HG02840 (cell line): ENCODE measurements around the gene SRPK1.
"Not testable (repeated sequence)": the region's sequence is repeated elsewhere in the genome, so short reads cannot be mapped to it uniquely, and the experiment has no call there.

ENCODE experiments used
- ATAC-seq: cut with Tn5 transposase; IDR thresholded peaks from one replicate; pipeline ENCODE4 v1.9.1; 2021; ENCODE audit warnings: mild to moderate bottlenecking, moderate library complexity, moderate number of reproducible peaks; ENCODE audit not compliant: unreplicated experiment, low FRiP score

The SRPK1 gene

DNA sequence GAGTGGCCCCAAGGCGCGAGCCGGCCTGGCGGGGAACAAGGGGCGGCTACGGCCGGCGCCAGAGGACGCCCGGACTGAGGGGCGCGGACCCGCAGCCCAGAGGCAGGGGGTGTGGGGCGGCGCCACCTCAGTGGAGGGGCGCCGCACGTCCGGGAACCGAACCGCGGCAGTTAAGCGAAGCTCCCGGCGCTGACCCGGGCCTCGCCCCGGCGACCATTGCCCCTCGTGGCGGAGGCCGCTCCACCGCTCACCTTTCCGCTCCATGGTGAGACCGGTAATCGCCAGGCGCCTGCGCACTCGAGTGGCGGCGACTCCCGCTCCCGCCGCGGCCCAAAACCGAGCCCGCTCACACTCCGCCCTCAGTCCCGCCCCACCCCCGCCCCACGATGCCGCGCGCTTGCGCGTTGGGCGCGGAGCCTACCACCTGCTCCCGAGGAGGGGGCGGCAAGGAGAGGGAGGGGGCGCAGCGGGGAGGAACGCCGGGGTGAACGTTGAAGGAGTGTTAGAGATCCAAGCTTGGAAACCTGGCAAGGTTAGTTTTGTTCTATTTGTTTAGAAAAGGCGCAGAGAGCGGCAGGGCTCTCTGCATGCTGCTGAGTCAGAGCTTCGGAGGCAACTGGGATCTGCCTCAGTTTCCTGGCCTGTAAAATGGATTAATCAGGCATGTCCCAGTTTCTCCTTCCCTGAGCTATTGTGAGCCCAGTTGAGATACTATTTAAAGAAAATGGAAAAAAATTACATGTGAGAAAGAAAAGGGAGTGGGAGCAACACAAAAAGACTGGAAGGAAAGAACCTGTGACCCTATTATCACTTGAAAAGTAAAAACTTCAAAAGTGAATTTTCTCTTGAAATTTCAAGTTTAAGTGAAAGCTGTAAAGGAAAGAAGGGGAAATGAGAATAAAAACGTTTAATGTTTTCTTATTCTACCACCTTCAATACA lies at the start of gene SRPK1:
Gene SRPK1 (minus strand): TSS at position 306 of the 940 bp plus-strand sequence. CDS start 42 bp downstream, at position 264.
- peak; percentile 74 for ATAC-seq

- ATAC-seq, result no peak
Measured at GRCh38 chr6:35970181-35970580, 49.3 kb upstream of the SRPK1 start.

DNA sequence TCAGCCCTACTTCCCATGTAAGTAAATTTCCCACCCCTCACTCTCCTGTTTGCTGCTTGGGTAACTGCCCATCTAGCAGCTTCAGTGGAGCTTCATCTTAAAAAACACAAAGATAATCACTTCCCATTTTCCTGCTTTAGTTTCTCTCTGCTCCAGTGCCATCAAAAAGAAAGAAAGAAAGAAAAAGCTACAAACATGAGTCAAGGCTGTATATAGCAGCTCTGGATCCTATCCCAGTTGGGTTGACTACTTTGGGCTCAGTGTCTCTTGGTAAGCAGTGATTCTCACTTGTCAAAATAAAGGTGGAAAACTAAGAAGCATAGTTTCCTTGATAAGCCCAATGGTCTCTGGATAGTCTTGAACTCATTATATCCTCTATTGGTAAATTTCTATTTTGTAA lies 48.7 kb upstream of the SRPK1 start:
- no peak for ATAC-seq

- no peak for ATAC-seq
Measured at GRCh38 chr6:35968821-35969220, 47.9 kb upstream of the SRPK1 start.

DNA sequence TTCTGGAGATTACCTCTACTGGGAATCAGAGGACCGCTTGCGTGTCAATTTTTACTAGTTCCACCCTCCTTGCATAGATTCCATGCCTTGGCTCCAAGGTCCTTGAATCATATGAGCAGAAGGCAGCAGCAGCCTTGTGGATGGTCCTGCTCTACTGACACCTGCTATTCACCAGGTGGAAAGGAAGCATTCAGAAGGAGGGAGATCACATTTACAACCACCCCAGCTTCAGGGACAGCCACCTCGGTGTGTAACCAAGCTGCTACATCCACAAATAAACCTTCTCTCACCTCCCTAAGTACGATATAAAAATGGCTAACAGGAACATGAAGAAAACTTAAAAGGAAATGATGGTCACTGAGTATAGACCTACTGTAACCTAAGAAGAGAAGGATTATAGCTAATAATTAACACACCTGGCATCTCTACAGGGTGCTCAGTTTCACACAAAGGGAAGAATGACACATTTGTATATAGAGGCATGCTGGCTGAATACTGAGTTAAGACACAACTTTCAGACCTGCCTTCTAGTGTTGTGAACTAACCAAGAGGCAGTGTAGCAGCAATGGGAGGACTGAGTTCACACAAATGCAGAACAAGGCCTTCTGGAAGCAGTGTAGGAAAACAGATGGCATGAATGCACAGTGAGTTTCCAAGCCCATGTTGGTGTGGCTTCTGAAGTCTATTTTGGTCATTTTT lies 46.3 kb upstream of the SRPK1 start:
- ATAC-seq, result no peak

GRCh38 chr6:35962779-35963560 lies 42.1 kb upstream of the SRPK1 start:
- no peak for ATAC-seq

- no peak for ATAC-seq
Measured at GRCh38 chr6:35960187-35960586, 39.3 kb upstream of the SRPK1 start.

DNA sequence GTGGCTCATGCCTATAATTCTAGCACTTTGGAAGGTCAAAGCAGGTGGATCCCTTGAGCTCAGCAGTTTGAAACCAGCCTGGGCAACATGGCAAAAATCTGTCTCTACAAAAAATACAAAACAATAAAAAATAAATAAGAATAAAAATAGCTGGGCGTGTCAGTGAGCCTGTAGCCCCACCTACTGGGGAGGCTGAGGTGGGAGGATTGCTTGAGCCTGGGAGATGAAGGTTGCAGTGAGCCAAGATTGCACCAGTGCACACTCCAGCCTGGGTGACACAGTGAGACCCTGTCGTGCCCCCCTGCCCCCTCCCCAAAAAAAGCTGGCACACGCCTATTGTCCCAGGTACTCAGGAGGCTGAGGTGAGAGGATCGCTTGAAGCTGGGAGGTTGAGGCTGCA lies 35.1 kb upstream of the SRPK1 start:
- no peak for ATAC-seq

GRCh38 chr6:35955521-35955920 lies 34.6 kb upstream of the SRPK1 start:
- ATAC-seq, result no peak

DNA sequence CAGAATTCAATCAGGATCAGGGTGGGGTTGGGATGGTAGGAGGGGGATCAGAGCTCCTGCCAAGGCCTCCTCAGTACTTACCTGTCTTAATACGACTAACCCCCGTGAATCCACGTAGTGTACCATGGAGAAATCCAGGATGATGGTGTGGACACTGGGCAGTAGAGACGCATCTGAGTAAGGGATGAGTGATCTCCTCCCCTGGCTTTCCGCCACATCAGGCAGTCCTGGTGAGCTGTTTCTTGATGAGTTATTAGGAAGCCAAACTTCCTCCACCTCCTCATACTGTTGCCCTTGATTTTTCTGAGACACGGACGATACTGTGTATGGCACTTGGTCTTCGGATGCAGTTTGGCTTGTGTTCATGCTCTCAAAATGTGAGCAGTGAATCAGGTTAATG lies 34.2 kb upstream of the SRPK1 start:
- no peak for ATAC-seq

- no peak for ATAC-seq
Measured at GRCh38 chr6:35954333-35954732, 33.4 kb upstream of the SRPK1 start.

DNA sequence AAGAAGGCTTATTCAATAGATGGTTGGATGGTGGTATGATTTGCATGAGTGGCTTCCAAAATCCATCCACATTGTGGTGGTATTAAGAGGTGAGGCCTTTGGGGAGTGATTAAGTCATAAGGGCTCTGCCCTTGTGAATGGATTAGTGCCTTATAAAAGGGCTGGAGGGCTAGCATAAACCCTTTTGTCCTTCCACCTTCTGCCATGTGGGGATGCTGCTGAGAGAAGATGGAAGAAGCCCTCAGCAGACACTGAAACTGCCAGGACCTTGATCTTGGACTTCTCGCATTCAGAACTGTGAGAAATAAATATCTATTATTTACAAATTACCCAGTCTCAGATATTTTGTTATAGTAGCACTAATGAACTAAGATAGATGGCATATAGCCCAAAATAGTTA lies 27.8 kb upstream of the SRPK1 start:
- no peak for ATAC-seq

- ATAC-seq, result no peak
Measured at GRCh38 chr6:35945650-35946025, 24.7 kb upstream of the SRPK1 start.

- ATAC-seq, result no peak
Measured at GRCh38 chr6:35943390-35943789, 22.5 kb upstream of the SRPK1 start.

DNA sequence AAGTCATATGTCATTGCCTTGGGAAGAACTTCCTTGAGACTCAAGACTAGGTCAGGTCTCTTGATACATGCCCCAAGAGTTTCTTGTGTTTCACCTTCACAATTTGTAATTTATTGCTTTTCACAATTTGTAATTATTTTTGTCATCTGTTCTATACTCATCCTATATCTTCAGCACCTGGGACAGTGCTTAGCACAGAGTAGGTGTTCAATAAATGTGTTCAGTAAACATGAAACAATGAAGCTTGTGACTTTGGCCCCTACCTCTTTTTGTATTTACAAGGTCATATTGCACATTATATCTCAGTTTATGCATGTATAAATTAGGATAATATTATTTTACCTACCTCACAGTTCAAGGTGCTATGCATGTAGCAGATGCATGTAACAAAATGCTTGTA lies 21.5 kb upstream of the SRPK1 start:
- no peak for ATAC-seq

DNA sequence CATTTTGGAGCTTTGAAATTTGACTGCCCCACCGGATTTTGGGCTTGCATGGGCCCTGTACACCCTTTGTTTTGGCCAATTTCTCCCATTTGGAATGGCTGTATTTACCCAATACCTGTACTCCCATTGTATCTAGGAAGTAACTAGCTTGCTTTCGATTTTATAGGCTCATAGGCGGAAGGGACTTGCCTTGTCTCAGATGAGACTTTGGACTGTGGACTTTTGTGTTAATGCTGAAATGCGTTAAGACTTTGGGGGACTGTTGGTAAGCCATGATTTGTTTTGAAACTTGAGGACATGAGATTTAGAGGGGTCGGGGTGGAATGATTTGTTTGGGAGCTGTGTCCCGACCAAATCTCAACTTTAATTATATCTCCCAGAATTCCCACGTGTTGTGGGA lies 20.3 kb upstream of the SRPK1 start:
- ATAC-seq, result not testable (repeated sequence)

DNA sequence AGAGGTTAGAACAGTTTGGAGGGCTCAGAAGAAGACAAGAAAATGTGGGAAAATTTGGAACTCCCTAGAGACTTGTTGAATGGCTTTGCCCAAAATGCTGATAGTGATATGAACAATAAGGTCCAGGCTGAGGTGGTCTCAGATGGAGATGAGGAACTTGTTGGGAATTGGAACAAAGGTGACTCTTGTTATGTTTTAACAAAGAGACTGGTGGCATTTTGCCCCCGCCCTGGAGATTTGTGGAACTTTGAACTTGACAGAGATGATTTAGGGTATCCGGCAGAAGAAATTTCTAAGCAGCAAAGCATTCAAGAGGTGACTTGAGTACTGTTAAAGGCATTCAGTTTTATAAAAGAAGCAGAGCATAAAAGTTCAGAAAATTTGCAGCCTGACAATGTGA lies 19.1 kb upstream of the SRPK1 start:
- not testable (repeated sequence) for ATAC-seq

GRCh38 chr6:35939259-35939658 lies 18.4 kb upstream of the SRPK1 start:
- ATAC-seq, result not testable (repeated sequence)

- no peak for ATAC-seq
Measured at GRCh38 chr6:35936681-35937359, 15.9 kb upstream of the SRPK1 start.

GRCh38 chr6:35935469-35935868 lies 14.6 kb upstream of the SRPK1 start:
- ATAC-seq, result no peak
